IMR-90 (cell line): ENCODE measurements around the gene URB2. TPM values are rescaled to one million over a fixed set of nuclear protein-coding genes. Genes with fewer than 3 reads are reported as not detected.

Experiments used
- ATAC-seq: fragments of 200-7000 bp; cut with Tn5 transposase; 2 replicates; pipeline ENCODE4 v1.9.1; 2020; ENCODE audit warnings: low read depth, mild to moderate bottlenecking, moderate library complexity
- BruUV-seq: library from RNA; stranded (reverse); fragments of 400-500 nt; replicated peaks from 2 replicates; lab custom pipeline; 2021; lab: Mats Ljungman, UMichigan
- CTCF ChIA-PET: fragments of 300-600 bp; formaldehyde crosslinking; extraction: SDS; loops from one replicate; lab custom pipeline; 2021; ENCODE audit warnings: antibody characterized with exemption; lab: Yijun Ruan, JAX
- POLR2A ChIA-PET: fragments of 300-600 bp; sonication (Branson Sonifier 250); formaldehyde crosslinking; loops from one replicate; lab custom pipeline; 2022; ENCODE audit warnings: antibody characterized with exemption; ENCODE audit not compliant: unreplicated experiment; lab: Charles Lee
- DNase-seq: peaks from one replicate; pipeline ENCODE4 v3.0.0; 2013
- H2AFZ ChIP-seq: replicated peaks from 2 replicates; pipeline ENCODE3; 2013; ENCODE audit warnings: low read length, mild to moderate bottlenecking; ENCODE audit not compliant: poor library complexity
- H2AK5ac ChIP-seq: 2 replicates; pipeline ENCODE4 v1.6.1; 2013; ENCODE audit warnings: low read depth, low read length, inconsistent platforms
- H2AK9ac ChIP-seq: replicated peaks from 2 replicates; pipeline ENCODE3; 2013; ENCODE audit warnings: mild to moderate bottlenecking, low read depth, low read length, moderate library complexity; ENCODE audit not compliant: poor library complexity
- H2BK120ac ChIP-seq: 2 replicates; pipeline ENCODE4 v1.6.1; 2013; ENCODE audit warnings: low read depth, low read length, inconsistent platforms
- H2BK15ac ChIP-seq: 3 replicates; pipeline ENCODE4 v1.6.1; 2013; ENCODE audit warnings: low read depth, low read length, inconsistent platforms
- H2BK20ac ChIP-seq: 2 replicates; pipeline ENCODE4 v1.6.1; 2013; ENCODE audit warnings: low read depth, mild to moderate bottlenecking, inconsistent platforms, low read length, moderate library complexity
- H2BK5ac ChIP-seq: 2 replicates; pipeline ENCODE4 v1.6.1; 2013; ENCODE audit warnings: mild to moderate bottlenecking, low read depth, low read length, inconsistent platforms; ENCODE audit not compliant: poor library complexity, severe bottlenecking
- H3K14ac ChIP-seq: replicated peaks from 2 replicates; pipeline ENCODE4 v1.6.1; 2013; ENCODE audit warnings: low read depth, low read length, inconsistent platforms
- H3K18ac ChIP-seq: 2 replicates; pipeline ENCODE4 v1.6.1; 2013; ENCODE audit warnings: low read depth, low read length, control low read depth
- H3K23ac ChIP-seq: 2 replicates; pipeline ENCODE4 v1.6.1; 2013; ENCODE audit warnings: low read depth, low read length, inconsistent platforms
- H3K27ac ChIP-seq: 2 replicates; pipeline ENCODE4 v1.5.1; 2013; ENCODE audit warnings: mild to moderate bottlenecking, control low read depth, low read length; ENCODE audit not compliant: insufficient read depth
- H3K27me3 ChIP-seq: 2 replicates; pipeline ENCODE4 v1.6.1; 2013; ENCODE audit warnings: low read length; ENCODE audit not compliant: control insufficient read depth, insufficient read depth
- H3K36me3 ChIP-seq: 2 replicates; pipeline ENCODE4 v1.6.1; 2013; ENCODE audit warnings: low read length, mixed read lengths; ENCODE audit not compliant: control insufficient read depth, insufficient read depth
- H3K4ac ChIP-seq: 2 replicates; pipeline ENCODE4 v1.6.1; 2013; ENCODE audit warnings: low read depth, low read length, inconsistent platforms
- H3K4me1 ChIP-seq: 2 replicates; pipeline ENCODE4 v1.6.1; 2013; ENCODE audit warnings: low read length, mixed read lengths; ENCODE audit not compliant: control insufficient read depth, insufficient read depth
- H3K4me2 ChIP-seq: 2 replicates; pipeline ENCODE4 v1.6.1; 2013; ENCODE audit warnings: low read depth, mild to moderate bottlenecking, control low read depth, low read length, moderate library complexity
- H3K4me3 ChIP-seq: 2 replicates; pipeline ENCODE4 v1.5.1; 2013; ENCODE audit warnings: low read depth, mild to moderate bottlenecking, control low read depth, low read length, moderate library complexity; ENCODE audit not compliant: insufficient read depth
- H3K56ac ChIP-seq: 2 replicates; pipeline ENCODE4 v1.6.1; 2013; ENCODE audit warnings: low read length, inconsistent platforms; ENCODE audit not compliant: insufficient read depth; ENCODE audit errors: extremely low read depth
- H3K79me1 ChIP-seq, 2 experiments: 2 replicates each; pipeline ENCODE4 v1.6.1; 2013; ENCODE audit warnings: low read length in 2 of 2, inconsistent platforms in 1 of 2, low read depth in 1 of 2
- H3K9ac ChIP-seq: 2 replicates; pipeline ENCODE4 v1.6.1; 2013; ENCODE audit warnings: low read depth, low read length, control low read depth
- H3K9me1 ChIP-seq: 2 replicates; pipeline ENCODE4 v1.6.1; 2013; ENCODE audit warnings: low read length, inconsistent platforms; ENCODE audit not compliant: insufficient read depth
- H3K9me3 ChIP-seq: 2 replicates; pipeline ENCODE4 v1.6.1; 2013; ENCODE audit warnings: low read length; ENCODE audit not compliant: control insufficient read depth, insufficient read depth
- H4K20me1 ChIP-seq: 2 replicates; pipeline ENCODE4 v1.6.1; 2013; ENCODE audit warnings: low read length, inconsistent platforms; ENCODE audit not compliant: insufficient read depth
- H4K5ac ChIP-seq: 2 replicates; pipeline ENCODE4 v1.6.1; 2013; ENCODE audit warnings: mild to moderate bottlenecking, low read depth, low read length, control low read depth
- H4K8ac ChIP-seq, 2 experiments: 2 replicates each; pipeline ENCODE4 v1.6.1; 2013; ENCODE audit warnings: low read depth in 2 of 2, low read length in 2 of 2, control low read depth in 1 of 2, inconsistent platforms in 1 of 2
- H4K91ac ChIP-seq: 2 replicates; pipeline ENCODE4 v1.6.1; 2013; ENCODE audit warnings: low read depth, low read length, inconsistent platforms; ENCODE audit not compliant: insufficient read depth
- CEBPB ChIP-seq: IDR thresholded peaks from 2 replicates; pipeline ENCODE4 v1.6.1; 2012; ENCODE audit warnings: low read depth, low read length, improper control_type of control experiment
- NFE2L2 ChIP-seq: fragments of 150-350 bp; IDR thresholded peaks from 2 replicates; pipeline ENCODE4 v1.6.1; 2016; ENCODE audit warnings: low read depth, mild to moderate bottlenecking, low read length
- RFX5 ChIP-seq: IDR thresholded peaks from 2 replicates; pipeline ENCODE4 v1.8.0; 2012; ENCODE audit warnings: low read depth, mild to moderate bottlenecking, low read length, moderate library complexity
- WGBS, 2 experiments: methylation state at CpG; one replicate each; pipeline versions ENCODE4 v1.1.5 to v1.1.7; 2013; ENCODE audit warnings: missing lambda C conversion rate in 2 of 2; ENCODE audit not compliant: insufficient read length in 1 of 2; ENCODE audit errors: extremely low coverage in 2 of 2; 5-methylcytosine and 5-hydroxymethylcytosine counted together
- dilution Hi-C: fragments of 300-500 bp; cut with HindIII; formaldehyde crosslinking; loops from one replicate; pipeline ENCODE4 v1.14.3; 2018; ENCODE audit warnings: low sequenced_read_pairs; ENCODE audit not compliant: unreplicated experiment
- in situ Hi-C: fragments of 300-500 bp; cut with MboI; formaldehyde crosslinking; loops from 3 replicates; pipeline ENCODE4 v1.14.3; 2019; ENCODE audit warnings: low sequenced_read_pairs, inconsistent platforms, mixed read lengths
- intact Hi-C: fragments of 100-400 bp; cut with micrococcal nuclease; formaldehyde crosslinking; loops from 2 replicates; pipeline ENCODE4 v1.10.0; 2022
- polyA plus RNA-seq, 3 experiments: library from polyadenylated mRNA; depleted of rRNA; stranded (reverse); fragments of >200 nt; gene quantifications; 2 replicates each; pipeline ENCODE4 v1.2.3, GENCODE V29; 2012; ENCODE audit warnings: low replicate concordance in 1 of 3
- total RNA-seq: library from RNA; depleted of rRNA; stranded (reverse); fragments of >200 nt; gene quantifications from 2 replicates; pipeline ENCODE4 v1.2.3, GENCODE V29; 2012

URB2 gene
- total and polyA plus RNA-seq, 2 of the 4 experiments (the other 2 are of a cell fraction), result 5.9 to 15.4 TPM

DNA sequence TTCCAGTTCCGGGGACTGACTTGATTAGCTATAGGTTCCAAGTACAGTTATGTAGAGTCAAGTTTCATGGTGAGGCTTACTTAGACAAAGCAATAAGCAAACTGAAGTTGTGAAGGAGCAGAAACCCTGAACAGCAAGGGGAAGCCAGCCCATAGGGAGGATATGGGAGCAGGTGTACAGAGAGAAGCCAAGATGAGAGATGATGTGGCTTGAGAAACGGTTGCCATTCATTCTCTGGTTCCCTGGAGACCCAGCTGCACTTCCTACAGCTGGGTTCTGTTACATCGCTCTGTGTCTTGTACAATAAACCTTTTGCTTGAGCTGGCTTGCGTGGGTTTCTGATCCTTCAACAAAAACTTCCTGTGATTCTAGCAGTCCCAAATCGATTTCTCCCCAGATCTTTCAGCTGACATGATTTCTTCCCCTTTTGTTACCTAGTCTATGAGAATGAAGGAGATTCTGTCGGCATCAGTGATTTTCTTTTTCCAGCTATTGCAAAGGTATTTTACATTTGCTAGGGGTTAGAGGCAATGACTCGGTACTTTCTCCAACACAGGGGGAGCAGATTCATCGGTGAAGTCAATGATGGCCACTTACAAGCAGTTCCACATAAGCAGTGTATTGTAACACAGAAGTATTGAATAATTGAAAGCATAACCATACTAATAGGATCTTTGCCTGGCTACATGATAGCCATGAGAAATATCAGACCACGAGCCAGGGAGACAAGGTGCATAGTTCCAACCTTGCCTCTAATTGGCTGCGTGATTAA lies 67.3 kb downstream of the URB2 start:
- Histone ChIP-seq H2BK5ac (no peak overlapping the region), H2AFZ (no peak overlapping the region), H3K9me3 (no peaks in the 10 kb centered on the region), H4K5ac (no peak overlapping the region), H4K8ac (no peak overlapping the region), H3K14ac (no peak overlapping the region), H3K9ac (no peak overlapping the region), H2BK20ac (no peak overlapping the region), H2AK9ac (peak overlapping the region; percentile 5), H2BK120ac (no peak overlapping the region), H3K23ac (no peak overlapping the region), H2AK5ac (no peak overlapping the region), H3K18ac (no peak overlapping the region), H2BK15ac (no peak overlapping the region), H3K4me2 (no peak overlapping the region; the same call in 1 of the 2 replicates), H3K9me1 (no peaks in the 10 kb centered on the region), H3K4ac (no peak overlapping the region), H3K56ac (no peak overlapping the region), H3K4me3 (no peak overlapping the region), H4K20me1 (no peaks in the 10 kb centered on the region), H3K27me3 (no peaks in the 10 kb centered on the region), H3K27ac (no peak overlapping the region), H3K36me3 (no peaks in the 10 kb centered on the region), H3K4me1 (peaks cover 5% of the 10 kb centered on the region; the same call in 1 of the 2 replicates), H3K79me1 (no peaks in the 10 kb centered on the region), H4K91ac (no peak overlapping the region)
- dilution Hi-C loops (no loop called here), in situ Hi-C loops (no loop called here), intact Hi-C loops (loop anchor here (5.0 kb wide), 1 partner anchor 446 kb away; no protein-coding TSS in a partner anchor)
- TF ChIP-seq NFE2L2 (0 out of 2 replicates have a peak, but pooled peaks have one; percentile 23), RFX5 (no peak), CEBPB (no peak)
- WGBS, 2 experiments, result 63% methylated on average over 2 of the region's 10 CpGs; no CpG with 5 or more reads in 1 of the 2 experiments
- no TSS peak for BruUV-seq
- DNase-seq, result no peak
- no peak for ATAC-seq
- ChIA-PET CTCF (interaction anchor here (0.6 to 1.0 kb wide), 3 partner anchors 31 to 616 kb away, joined by 3 read pairs; no protein-coding TSS in a partner anchor), POLR2A (no interaction called here)
